ENCODE data around the gene NDUFA3. TPM values are rescaled to one million over a fixed set of nuclear protein-coding genes. Genes with fewer than 3 reads are reported as not detected.

NDUFA3 gene
- total RNA-seq, 1 donor from 2014 or later, result 105 TPM

DNA sequence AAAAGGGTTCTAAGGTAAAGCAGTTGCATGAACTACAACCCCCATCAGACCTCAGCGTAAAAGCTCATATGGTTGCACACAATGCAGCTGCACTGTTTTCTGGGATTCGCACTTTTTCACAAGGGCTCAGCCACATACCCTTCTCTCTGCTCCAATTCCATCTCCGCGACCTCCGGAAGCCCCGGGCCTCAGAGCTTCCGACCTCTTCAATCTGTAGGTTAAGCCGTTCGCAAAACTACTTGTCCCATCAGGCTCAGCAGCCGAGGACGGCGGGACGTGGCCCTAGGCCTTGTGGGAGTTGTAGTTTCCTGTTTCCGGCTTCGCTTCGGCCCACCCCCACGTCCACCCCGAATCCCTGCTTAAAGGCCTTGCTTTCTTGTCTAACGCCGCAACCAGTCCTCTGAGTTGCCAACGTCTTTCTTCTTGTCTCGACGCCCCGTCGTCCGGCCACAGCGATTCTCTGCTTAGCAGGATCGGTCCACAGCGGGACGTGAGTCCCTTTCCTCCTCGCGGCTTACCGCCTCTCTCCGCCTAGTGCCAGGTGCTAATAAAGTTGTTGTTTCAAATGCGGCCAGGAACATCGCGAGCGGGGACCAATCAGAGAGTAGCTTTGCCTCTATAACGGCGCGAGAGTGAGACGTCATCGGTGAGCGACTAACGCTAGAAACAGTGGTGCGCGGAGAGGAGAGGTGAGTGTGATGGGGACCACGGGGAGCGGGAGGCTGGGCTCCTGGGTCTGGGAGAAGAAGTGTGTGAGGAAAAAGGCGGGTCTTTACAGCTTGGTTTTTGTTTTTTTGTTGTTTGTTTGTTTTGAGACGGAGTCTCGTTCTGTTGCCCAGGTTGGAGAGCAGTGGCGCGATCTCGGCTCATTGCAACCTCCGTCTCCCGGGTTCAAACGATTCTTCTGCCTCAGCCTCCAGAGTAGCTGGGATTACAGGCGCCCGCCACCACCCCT lies 12.7 kb downstream of the NDUFA3 start, which contains the start of the genes PRPF31 and TFPT:
TSS of gene PRPF31 (plus strand) at position 646 of the 955 bp plus-strand sequence. CDS start 2,525 bp downstream, outside the sequence.
TSS of gene TFPT (minus strand) at position 549 of the 955 bp plus-strand sequence. CDS start at position 161, 388 bp downstream.
- DNase-seq (ENCODE audit: low spot score), result peak; percentile 94
- Mint-ChIP-seq H3K4me3 (ENCODE audit: low read depth) (peak within 1 kb of the TSS; percentile 97), H3K27me3 (ENCODE audit: low read depth) (no peaks in the 10 kb centered on the region), H3K36me3 (ENCODE audit: low read depth) (peaks cover 51% of the 10 kb centered on the region), H3K9me3 (no peaks in the 10 kb centered on the region), H3K4me1 (ENCODE audit: low read depth) (peaks cover 21% of the 10 kb centered on the region), H3K27ac (peak within 1 kb of the TSS; percentile 92)
- intact Hi-C loops (cut with micrococcal nuclease), result loop anchor here (1.0 kb wide), 3 partner anchors 13 to 44 kb away; partner anchors contain the start of genes CNOT3, LENG1 and NDUFA3

DNA sequence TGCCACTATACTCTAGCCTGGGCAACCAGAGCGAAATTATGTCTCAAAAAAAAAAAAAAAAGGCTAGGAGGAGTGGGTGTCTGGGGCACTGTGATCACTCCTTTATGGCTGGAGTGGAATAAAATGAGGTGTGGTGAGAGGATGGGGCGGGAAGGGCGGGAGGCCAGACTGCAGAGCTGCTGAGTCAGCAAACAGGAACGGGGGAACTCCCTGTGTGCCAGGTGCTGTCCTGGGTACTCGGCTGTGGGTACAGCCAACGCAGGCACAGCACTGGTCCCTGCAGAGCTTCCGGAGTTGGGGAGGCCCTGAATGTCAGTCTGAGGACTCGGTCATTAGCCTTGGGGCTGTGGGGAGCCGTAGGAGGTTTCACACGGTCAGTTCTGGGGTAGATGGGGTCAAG lies 18.6 kb downstream of the NDUFA3 start:
- DNase-seq (ENCODE audit: low spot score), result no peak
- H3K36me3 Mint-ChIP-seq (ENCODE audit: low read depth), result peaks cover 57% of the 10 kb centered on the region
- H3K9me3 Mint-ChIP-seq, result no peaks in the 10 kb centered on the region
- H3K27me3 Mint-ChIP-seq (ENCODE audit: low read depth), result no peaks in the 10 kb centered on the region
- no peak overlapping the region for H3K4me3 Mint-ChIP-seq (ENCODE audit: low read depth)
- intact Hi-C loops (cut with micrococcal nuclease), result no loop called here
- H3K27ac Mint-ChIP-seq, result no peak overlapping the region
- peaks cover 7% of the 10 kb centered on the region for H3K4me1 Mint-ChIP-seq (ENCODE audit: low read depth)

- Mint-ChIP-seq H3K9me3 (no peaks in the 10 kb centered on the region), H3K36me3 (ENCODE audit: low read depth) (peaks cover 64% of the 10 kb centered on the region), H3K27me3 (ENCODE audit: low read depth) (no peaks in the 10 kb centered on the region), H3K4me1 (ENCODE audit: low read depth) (no peaks in the 10 kb centered on the region), H3K27ac (no peak overlapping the region), H3K4me3 (ENCODE audit: low read depth) (no peak overlapping the region)
- intact Hi-C loops (cut with micrococcal nuclease), result no loop called here
- DNase-seq (ENCODE audit: low spot score), result no peak
These were observed 21.0 kb downstream of the NDUFA3 start for GRCh38 chr19:54123682-54124081.

DNA sequence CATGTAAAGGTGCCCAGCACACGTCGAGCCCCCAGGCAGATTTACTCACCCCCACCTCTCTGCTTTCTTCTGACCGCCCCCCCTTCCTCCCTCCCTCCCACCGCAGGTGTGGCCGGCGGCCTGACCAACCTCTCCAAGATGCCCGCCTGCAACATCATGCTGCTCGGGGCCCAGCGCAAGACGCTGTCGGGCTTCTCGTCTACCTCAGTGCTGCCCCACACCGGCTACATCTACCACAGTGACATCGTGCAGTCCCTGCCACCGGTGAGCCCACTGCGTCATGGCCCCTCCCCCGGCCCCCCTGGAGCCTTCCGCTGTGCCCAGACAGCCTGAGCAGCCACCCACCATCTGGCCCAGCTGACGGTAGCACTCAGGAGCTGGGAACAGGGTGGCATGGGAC lies 21.7 kb downstream of the NDUFA3 start:
- peaks cover 65% of the 10 kb centered on the region for H3K36me3 Mint-ChIP-seq (ENCODE audit: low read depth)
- intact Hi-C loops (cut with micrococcal nuclease), result no loop called here
- no peaks in the 10 kb centered on the region for H3K27me3 Mint-ChIP-seq (ENCODE audit: low read depth)
- no peaks in the 10 kb centered on the region for H3K4me1 Mint-ChIP-seq (ENCODE audit: low read depth)
- no peak overlapping the region for H3K27ac Mint-ChIP-seq
- no peaks in the 10 kb centered on the region for H3K9me3 Mint-ChIP-seq
- no peak overlapping the region for H3K4me3 Mint-ChIP-seq (ENCODE audit: low read depth)
- DNase-seq (ENCODE audit: low spot score), result no peak

DNA sequence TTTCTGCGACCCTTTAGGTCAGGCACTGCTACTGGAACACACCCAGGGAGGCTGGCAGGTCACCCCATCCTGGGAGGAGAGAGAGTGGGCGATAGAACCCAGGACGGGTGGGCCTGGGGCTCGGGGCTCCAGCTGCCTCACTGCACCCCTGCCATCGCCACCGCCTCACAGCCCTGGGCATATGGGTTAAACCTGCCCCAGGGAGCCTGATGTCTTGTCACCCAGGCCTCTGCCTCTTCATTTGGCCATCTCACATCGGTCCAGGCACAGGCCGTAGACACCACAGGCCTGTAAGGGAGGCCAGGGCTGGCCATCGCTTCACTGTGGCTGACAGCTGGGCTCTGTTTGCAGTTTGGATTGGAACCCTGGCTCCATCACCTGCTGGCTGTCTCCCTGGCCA lies 23.1 kb downstream of the NDUFA3 start:
- intact Hi-C loops (cut with micrococcal nuclease), result no loop called here
- Mint-ChIP-seq H3K27ac (no peak overlapping the region), H3K36me3 (ENCODE audit: low read depth) (peaks cover 59% of the 10 kb centered on the region), H3K4me3 (ENCODE audit: low read depth) (no peak overlapping the region), H3K27me3 (ENCODE audit: low read depth) (no peaks in the 10 kb centered on the region), H3K4me1 (ENCODE audit: low read depth) (no peaks in the 10 kb centered on the region), H3K9me3 (no peaks in the 10 kb centered on the region)
- DNase-seq (ENCODE audit: low spot score), result no peak

GRCh38 chr19:54127688-54128440 lies 25.2 kb downstream of the NDUFA3 start:
- Mint-ChIP-seq H3K36me3 (ENCODE audit: low read depth) (peaks cover 49% of the 10 kb centered on the region), H3K4me1 (ENCODE audit: low read depth) (no peaks in the 10 kb centered on the region), H3K27me3 (ENCODE audit: low read depth) (no peaks in the 10 kb centered on the region), H3K9me3 (no peaks in the 10 kb centered on the region), H3K4me3 (ENCODE audit: low read depth) (no peak overlapping the region), H3K27ac (no peak overlapping the region)
- intact Hi-C loops (cut with micrococcal nuclease), result no loop called here
- no peak for DNase-seq (ENCODE audit: low spot score)

DNA sequence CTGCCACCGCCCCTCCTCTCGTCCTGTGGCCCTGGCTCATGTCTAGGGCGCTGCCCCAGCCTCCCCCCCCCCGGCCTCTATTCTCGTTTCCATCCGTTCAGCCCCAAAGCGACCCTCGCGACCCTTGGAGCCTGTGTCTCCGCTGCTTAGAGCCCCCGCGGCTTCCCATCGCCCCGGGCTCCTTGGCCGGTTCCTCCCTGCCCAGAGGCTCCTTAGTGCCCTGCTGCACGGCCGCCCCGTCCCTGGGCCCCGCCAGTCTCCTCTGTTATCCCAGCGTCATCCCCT lies 25.7 kb downstream of the NDUFA3 start:
- Mint-ChIP-seq H3K27me3 (ENCODE audit: low read depth) (no peaks in the 10 kb centered on the region), H3K27ac (no peak overlapping the region), H3K4me1 (ENCODE audit: low read depth) (no peaks in the 10 kb centered on the region), H3K4me3 (ENCODE audit: low read depth) (no peak overlapping the region), H3K36me3 (ENCODE audit: low read depth) (peaks cover 44% of the 10 kb centered on the region), H3K9me3 (no peaks in the 10 kb centered on the region)
- intact Hi-C loops (cut with micrococcal nuclease), result no loop called here
- no peak for DNase-seq (ENCODE audit: low spot score)

- Mint-ChIP-seq H3K27ac (no peak overlapping the region), H3K4me3 (ENCODE audit: low read depth) (no peak overlapping the region), H3K27me3 (ENCODE audit: low read depth) (no peaks in the 10 kb centered on the region), H3K36me3 (ENCODE audit: low read depth) (peaks cover 40% of the 10 kb centered on the region), H3K9me3 (no peaks in the 10 kb centered on the region), H3K4me1 (ENCODE audit: low read depth) (no peaks in the 10 kb centered on the region)
- intact Hi-C loops (cut with micrococcal nuclease), result no loop called here
- no peak for DNase-seq (ENCODE audit: low spot score)
These were observed 26.4 kb downstream of the NDUFA3 start for GRCh38 chr19:54128796-54129616.

- intact Hi-C loops (cut with micrococcal nuclease), result no loop called here
- H3K27ac Mint-ChIP-seq, result no peak overlapping the region
- no peaks in the 10 kb centered on the region for H3K9me3 Mint-ChIP-seq
- no peak overlapping the region for H3K4me3 Mint-ChIP-seq (ENCODE audit: low read depth)
- H3K36me3 Mint-ChIP-seq (ENCODE audit: low read depth), result peaks cover 39% of the 10 kb centered on the region
- H3K4me1 Mint-ChIP-seq (ENCODE audit: low read depth), result peaks cover 5% of the 10 kb centered on the region
- DNase-seq (ENCODE audit: low spot score), result no peak
- no peaks in the 10 kb centered on the region for H3K27me3 Mint-ChIP-seq (ENCODE audit: low read depth)
These were observed 27.0 kb downstream of the NDUFA3 start for GRCh38 chr19:54129617-54129996.

GRCh38 chr19:54133312-54133956 lies 30.8 kb downstream of the NDUFA3 start:
- Mint-ChIP-seq H3K4me1 (ENCODE audit: low read depth) (peaks cover 15% of the 10 kb centered on the region), H3K36me3 (ENCODE audit: low read depth) (peaks cover 19% of the 10 kb centered on the region), H3K27ac (no peak overlapping the region), H3K27me3 (ENCODE audit: low read depth) (no peaks in the 10 kb centered on the region), H3K9me3 (no peaks in the 10 kb centered on the region), H3K4me3 (ENCODE audit: low read depth) (no peak overlapping the region)
- intact Hi-C loops (cut with micrococcal nuclease), result no loop called here
- DNase-seq (ENCODE audit: low spot score), result no peak

- DNase-seq (ENCODE audit: low spot score), result no peak
- intact Hi-C loops (cut with micrococcal nuclease), result no loop called here
- H3K4me1 Mint-ChIP-seq (ENCODE audit: low read depth), result peaks cover 20% of the 10 kb centered on the region
- no peak overlapping the region for H3K4me3 Mint-ChIP-seq (ENCODE audit: low read depth)
- no peaks in the 10 kb centered on the region for H3K9me3 Mint-ChIP-seq
- H3K27ac Mint-ChIP-seq, result peak overlapping the region; percentile 11
- H3K36me3 Mint-ChIP-seq (ENCODE audit: low read depth), result peaks cover 22% of the 10 kb centered on the region
- H3K27me3 Mint-ChIP-seq (ENCODE audit: low read depth), result no peaks in the 10 kb centered on the region
These were observed 31.4 kb downstream of the NDUFA3 start for GRCh38 chr19:54133957-54134590.
